SK-N-MC (cell line): ENCODE measurements around the gene DYNLT2.
"Not testable (repeated sequence)": the region's sequence is repeated elsewhere in the genome, so short reads cannot be mapped to it uniquely, and the experiment has no call there.

Experiments used
- EZH2 ChIP-seq: fragments of 200-600 bp; sonication (generic); IDR thresholded peaks from one replicate; pipeline ENCODE4 v1.6.1; 2017; ENCODE audit warnings: antibody characterized with exemption
- FOXP2 ChIP-seq: optimal IDR thresholded peaks from 2 replicates; pipeline ENCODE3; 2011; ENCODE audit warnings: mild to moderate bottlenecking, moderate library complexity; ENCODE audit not compliant: insufficient read depth; ENCODE audit errors: extremely low read length, control extremely low read depth
- POLR2AphosphoS5 ChIP-seq: IDR thresholded peaks from 2 replicates; pipeline ENCODE4 v1.6.1; 2012; ENCODE audit warnings: mild to moderate bottlenecking, low read depth, low read length, borderline replicate concordance

DNA sequence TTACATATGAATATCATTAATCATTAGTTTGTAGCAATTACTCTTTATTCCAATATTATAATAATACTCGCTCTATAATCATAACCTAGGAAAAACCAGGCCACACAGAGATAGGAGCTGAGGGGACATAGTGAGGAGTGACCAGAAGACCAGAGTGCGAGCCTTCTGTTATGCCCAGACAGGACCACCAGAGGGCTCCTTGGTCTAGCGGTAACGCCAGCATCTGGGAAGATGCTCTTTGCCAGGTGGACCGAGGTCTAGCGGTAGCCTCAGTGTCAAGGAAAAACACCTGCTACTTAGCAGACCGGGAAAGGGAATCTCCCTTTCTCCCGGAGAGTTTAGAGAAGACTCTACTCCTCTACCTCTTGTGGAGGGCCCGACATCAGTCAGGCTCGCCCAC is 54.3 kb downstream of the DYNLT2 start:
- TF ChIP-seq EZH2, POLR2AphosphoS5, FOXP2: not testable (repeated sequence)
